ENCODE measurements around the gene COX4I1. TPM values are rescaled to one million over a fixed set of nuclear protein-coding genes. Genes with fewer than 3 reads are reported as not detected.

COX4I1 gene
- total and polyA plus RNA-seq, 7 experiments from 2014 or later = 479 to 1,303 (median 677) TPM

- POLR2A ChIA-PET = interaction anchor here (0.6 to 0.9 kb wide), 2 partner anchors 10 to 1604 kb away, joined by 3 to 5 read pairs; no protein-coding TSS in a partner anchor
- CTCF ChIA-PET = interaction anchor here (0.7 kb wide), 1 partner anchor 24 kb away, joined by 4 read pairs; no protein-coding TSS in a partner anchor
- peaks cover 7 to 48% (median 17%) of the 10 kb centered on the region in 5 donors for H3K36me3 Mint-ChIP-seq
- intact Hi-C loops (cut with micrococcal nuclease) = no loop called here
- Histone ChIP-seq H3K4me1 (ENCODE audit: control insufficient read depth in 2 of 2, insufficient read depth in 2 of 2, low read length in 2 of 2) (no peaks in the 10 kb centered on the region), H3K36me3 (ENCODE audit: control insufficient read depth in 2 of 3, insufficient read depth in 3 of 3, low read length in 3 of 3) (peaks cover 7 to 59% (median 9%) of the 10 kb centered on the region in 3 experiments), H3K9me3 (ENCODE audit: control insufficient read depth in 2 of 3, low read length in 3 of 3) (no peaks in the 10 kb centered on the region), H3K27me3 (ENCODE audit: control insufficient read depth in 2 of 2, insufficient read depth in 2 of 2, low read length in 2 of 2) (no peaks in the 10 kb centered on the region), H3K27ac (ENCODE audit: low read depth, low read length) (no peak overlapping the region), H3K4me3 (ENCODE audit: low read length) (no peak overlapping the region)
- peak overlapping the region in 2 of 9 donors; percentile 15 to 25 for H3K27ac Mint-ChIP-seq
- DNase-seq (no peak), ATAC-seq (no peak)
- peaks cover 0 to 4% (median 0%) of the 10 kb centered on the region in 7 donors for H3K4me1 Mint-ChIP-seq
- H3K4me3 Mint-ChIP-seq = no peak overlapping the region
- no peaks in the 10 kb centered on the region for H3K27me3 Mint-ChIP-seq
- peaks cover 0 to under 1% (median 0%) of the 10 kb centered on the region in 11 donors for H3K9me3 Mint-ChIP-seq
Observed at GRCh38 chr16:85777583-85778310, 21.7 kb upstream of the COX4I1 start.

GRCh38 chr16:85778873-85779272 is 20.6 kb upstream of the COX4I1 start:
- DNase-seq = no peak
- Histone ChIP-seq H3K27ac (ENCODE audit: low read depth, low read length) (no peak overlapping the region), H3K27me3 (ENCODE audit: control insufficient read depth in 2 of 2, insufficient read depth in 2 of 2, low read length in 2 of 2) (no peaks in the 10 kb centered on the region), H3K9me3 (ENCODE audit: control insufficient read depth in 2 of 3, low read length in 3 of 3) (no peaks in the 10 kb centered on the region), H3K4me3 (ENCODE audit: low read length) (no peak overlapping the region), H3K36me3 (ENCODE audit: control insufficient read depth in 2 of 3, insufficient read depth in 3 of 3, low read length in 3 of 3) (peaks cover 7 to 69% (median 9%) of the 10 kb centered on the region in 3 experiments), H3K4me1 (ENCODE audit: control insufficient read depth in 2 of 2, insufficient read depth in 2 of 2, low read length in 2 of 2) (no peaks in the 10 kb centered on the region)
- peaks cover 7 to 48% (median 17%) of the 10 kb centered on the region in 5 donors for H3K36me3 Mint-ChIP-seq
- H3K27me3 Mint-ChIP-seq = no peaks in the 10 kb centered on the region
- intact Hi-C loops (cut with micrococcal nuclease) = no loop called here
- H3K4me3 Mint-ChIP-seq = no peak overlapping the region
- H3K4me1 Mint-ChIP-seq = peaks cover 0 to 4% (median 0%) of the 10 kb centered on the region in 7 donors
- H3K27ac Mint-ChIP-seq = peak overlapping the region in 2 of 9 donors; percentile 36 to 67
- POLR2A ChIA-PET = no interaction called here
- peaks cover 0 to 1% (median 0%) of the 10 kb centered on the region in 11 donors for H3K9me3 Mint-ChIP-seq
- CTCF ChIA-PET = no interaction called here
- peak; percentile 50 for ATAC-seq

GRCh38 chr16:85780281-85780680 is 19.2 kb upstream of the COX4I1 start:
- no peak overlapping the region for H3K4me3 Mint-ChIP-seq
- Histone ChIP-seq H3K27me3 (ENCODE audit: control insufficient read depth in 2 of 2, insufficient read depth in 2 of 2, low read length in 2 of 2) (no peaks in the 10 kb centered on the region), H3K9me3 (ENCODE audit: control insufficient read depth in 2 of 3, low read length in 3 of 3) (no peaks in the 10 kb centered on the region), H3K27ac (ENCODE audit: low read depth, low read length) (no peak overlapping the region), H3K4me1 (ENCODE audit: control insufficient read depth in 2 of 2, insufficient read depth in 2 of 2, low read length in 2 of 2) (no peaks in the 10 kb centered on the region), H3K36me3 (ENCODE audit: control insufficient read depth in 2 of 3, insufficient read depth in 3 of 3, low read length in 3 of 3) (peaks cover 7 to 73% (median 9%) of the 10 kb centered on the region in 3 experiments), H3K4me3 (ENCODE audit: low read length) (no peak overlapping the region)
- no peak overlapping the region for H3K27ac Mint-ChIP-seq
- POLR2A ChIA-PET = no interaction called here
- ATAC-seq = no peak
- intact Hi-C loops (cut with micrococcal nuclease) = no loop called here
- CTCF ChIA-PET = no interaction called here
- H3K36me3 Mint-ChIP-seq = peaks cover 7 to 51% (median 17%) of the 10 kb centered on the region in 5 donors
- peaks cover 0 to 1% (median 0%) of the 10 kb centered on the region in 11 donors for H3K9me3 Mint-ChIP-seq
- no peak for DNase-seq
- H3K27me3 Mint-ChIP-seq = no peaks in the 10 kb centered on the region
- peaks cover 0 to 4% (median 0%) of the 10 kb centered on the region in 7 donors for H3K4me1 Mint-ChIP-seq

- Histone ChIP-seq H3K36me3 (ENCODE audit: control insufficient read depth in 2 of 3, insufficient read depth in 3 of 3, low read length in 3 of 3) (peaks cover 7 to 77% (median 9%) of the 10 kb centered on the region in 3 experiments), H3K27me3 (ENCODE audit: control insufficient read depth in 2 of 2, insufficient read depth in 2 of 2, low read length in 2 of 2) (no peaks in the 10 kb centered on the region), H3K4me3 (ENCODE audit: low read length) (no peak overlapping the region), H3K4me1 (ENCODE audit: control insufficient read depth in 2 of 2, insufficient read depth in 2 of 2, low read length in 2 of 2) (no peaks in the 10 kb centered on the region), H3K9me3 (ENCODE audit: control insufficient read depth in 2 of 3, low read length in 3 of 3) (no peaks in the 10 kb centered on the region), H3K27ac (ENCODE audit: low read depth, low read length) (no peak overlapping the region)
- CTCF ChIA-PET = no interaction called here
- Mint-ChIP-seq H3K4me3 (no peak overlapping the region), H3K27me3 (no peaks in the 10 kb centered on the region), H3K36me3 (peaks cover 7 to 55% (median 19%) of the 10 kb centered on the region in 5 donors), H3K4me1 (peaks cover 0 to 8% (median 4%) of the 10 kb centered on the region in 7 donors), H3K9me3 (peaks cover 0 to 1% (median 0%) of the 10 kb centered on the region in 11 donors), H3K27ac (no peak overlapping the region)
- POLR2A ChIA-PET = no interaction called here
- ATAC-seq (no peak), DNase-seq (no peak)
- intact Hi-C loops (cut with micrococcal nuclease) = no loop called here
Observed at GRCh38 chr16:85781156-85781555, 18.3 kb upstream of the COX4I1 start.

GRCh38 chr16:85781695-85782370 is 17.7 kb upstream of the COX4I1 start:
- no peaks in the 10 kb centered on the region for H3K4me1 ChIP-seq (ENCODE audit: control insufficient read depth in 2 of 2, insufficient read depth in 2 of 2, low read length in 2 of 2)
- Mint-ChIP-seq H3K4me1 (peaks cover 0 to 12% (median 6%) of the 10 kb centered on the region in 7 donors), H3K27ac (peak overlapping the region in 4 of 9 donors; percentile 15 to 60 (median 49)), H3K36me3 (peaks cover 7 to 54% (median 19%) of the 10 kb centered on the region in 5 donors), H3K27me3 (no peaks in the 10 kb centered on the region), H3K4me3 (peak overlapping the region in 1 of 10 donors; percentile 5), H3K9me3 (peaks cover 0 to 1% (median 0%) of the 10 kb centered on the region in 11 donors)
- peaks cover 7 to 84% (median 10%) of the 10 kb centered on the region in 3 experiments for H3K36me3 ChIP-seq (ENCODE audit: control insufficient read depth in 2 of 3, insufficient read depth in 3 of 3, low read length in 3 of 3)
- ATAC-seq (no peak), DNase-seq (no peak)
- no peak overlapping the region for H3K27ac ChIP-seq (ENCODE audit: low read depth, low read length)
- no peaks in the 10 kb centered on the region for H3K27me3 ChIP-seq (ENCODE audit: control insufficient read depth in 2 of 2, insufficient read depth in 2 of 2, low read length in 2 of 2)
- no peak overlapping the region for H3K4me3 ChIP-seq (ENCODE audit: low read length)
- CTCF ChIA-PET = no interaction called here
- POLR2A ChIA-PET = no interaction called here
- intact Hi-C loops (cut with micrococcal nuclease) = no loop called here
- H3K9me3 ChIP-seq (ENCODE audit: control insufficient read depth in 2 of 3, low read length in 3 of 3) = no peaks in the 10 kb centered on the region

GRCh38 chr16:85782451-85782850 is 17.0 kb upstream of the COX4I1 start:
- Mint-ChIP-seq H3K4me1 (peaks cover 0 to 12% (median 6%) of the 10 kb centered on the region in 7 donors), H3K27ac (peak overlapping the region in 6 of 9 donors; percentile 2 to 60 (median 38)), H3K9me3 (peaks cover 0 to 1% (median 0%) of the 10 kb centered on the region in 11 donors), H3K27me3 (no peaks in the 10 kb centered on the region), H3K4me3 (no peak overlapping the region), H3K36me3 (peaks cover 7 to 55% (median 19%) of the 10 kb centered on the region in 5 donors)
- H3K36me3 ChIP-seq (ENCODE audit: control insufficient read depth in 2 of 3, insufficient read depth in 3 of 3, low read length in 3 of 3) = peaks cover 7 to 87% (median 16%) of the 10 kb centered on the region in 3 experiments
- ATAC-seq (no peak), DNase-seq (no peak)
- POLR2A ChIA-PET = no interaction called here
- intact Hi-C loops (cut with micrococcal nuclease) = no loop called here
- H3K4me3 ChIP-seq (ENCODE audit: low read length) = no peak overlapping the region
- no peaks in the 10 kb centered on the region for H3K4me1 ChIP-seq (ENCODE audit: control insufficient read depth in 2 of 2, insufficient read depth in 2 of 2, low read length in 2 of 2)
- H3K27ac ChIP-seq (ENCODE audit: low read depth, low read length) = no peak overlapping the region
- H3K9me3 ChIP-seq (ENCODE audit: control insufficient read depth in 2 of 3, low read length in 3 of 3) = no peaks in the 10 kb centered on the region
- no peaks in the 10 kb centered on the region for H3K27me3 ChIP-seq (ENCODE audit: control insufficient read depth in 2 of 2, insufficient read depth in 2 of 2, low read length in 2 of 2)
- CTCF ChIA-PET = interaction anchor here (0.6 kb wide), 1 partner anchor 39 kb away, joined by 3 read pairs; no protein-coding TSS in a partner anchor
